GM19193 (cell line): ENCODE results near the gene SPDYA.

Source experiments
- POLR2A ChIP-seq: IDR thresholded peaks from 4 replicates; pipeline ENCODE4 v1.6.1; 2011; ENCODE audit not compliant: insufficient read depth, insufficient read length; ENCODE audit errors: extremely low read depth

Gene SPDYA

DNA sequence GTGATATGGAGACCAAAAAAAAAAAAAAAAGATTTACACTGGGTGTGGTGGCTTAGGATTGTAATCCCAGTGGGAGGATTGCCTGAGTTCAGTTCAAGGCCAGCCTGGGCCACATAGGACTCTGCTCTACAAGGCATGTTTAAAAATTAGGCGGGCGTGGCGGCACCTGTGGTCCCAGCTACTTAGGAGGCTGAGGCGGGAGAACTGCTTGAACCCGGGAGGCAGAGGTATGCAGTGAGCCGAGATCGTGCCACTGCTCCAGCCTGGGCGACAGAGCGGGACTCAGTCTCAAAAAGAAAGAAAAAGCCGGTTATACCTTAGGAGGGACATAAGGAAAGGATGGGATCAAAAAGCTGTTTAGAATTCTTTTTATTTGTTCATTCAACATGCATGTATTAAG lies 707 bp upstream of the SPDYA start:
- no peak for TF ChIP-seq POLR2A

DNA sequence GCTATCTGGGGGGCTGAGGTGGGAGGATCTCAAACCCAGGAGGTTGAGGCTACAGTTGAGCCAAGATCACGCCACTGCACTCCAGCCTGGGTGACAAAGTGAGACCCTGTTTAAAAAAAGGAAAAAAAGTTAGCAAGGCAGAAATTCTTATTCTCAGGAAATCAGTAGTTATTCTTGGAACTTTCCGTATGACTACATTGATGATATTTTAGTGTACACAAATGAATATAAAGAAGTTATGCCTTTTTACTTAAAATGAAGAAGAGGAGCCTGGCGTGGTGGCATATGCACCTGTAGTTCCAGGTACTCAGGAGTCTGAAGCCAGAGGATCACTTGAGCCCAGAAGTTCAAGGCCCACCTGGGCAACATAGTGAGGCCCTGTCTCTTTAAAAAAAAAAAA lies 7.4 kb downstream of the SPDYA start:
- TF ChIP-seq POLR2A, result no peak

DNA sequence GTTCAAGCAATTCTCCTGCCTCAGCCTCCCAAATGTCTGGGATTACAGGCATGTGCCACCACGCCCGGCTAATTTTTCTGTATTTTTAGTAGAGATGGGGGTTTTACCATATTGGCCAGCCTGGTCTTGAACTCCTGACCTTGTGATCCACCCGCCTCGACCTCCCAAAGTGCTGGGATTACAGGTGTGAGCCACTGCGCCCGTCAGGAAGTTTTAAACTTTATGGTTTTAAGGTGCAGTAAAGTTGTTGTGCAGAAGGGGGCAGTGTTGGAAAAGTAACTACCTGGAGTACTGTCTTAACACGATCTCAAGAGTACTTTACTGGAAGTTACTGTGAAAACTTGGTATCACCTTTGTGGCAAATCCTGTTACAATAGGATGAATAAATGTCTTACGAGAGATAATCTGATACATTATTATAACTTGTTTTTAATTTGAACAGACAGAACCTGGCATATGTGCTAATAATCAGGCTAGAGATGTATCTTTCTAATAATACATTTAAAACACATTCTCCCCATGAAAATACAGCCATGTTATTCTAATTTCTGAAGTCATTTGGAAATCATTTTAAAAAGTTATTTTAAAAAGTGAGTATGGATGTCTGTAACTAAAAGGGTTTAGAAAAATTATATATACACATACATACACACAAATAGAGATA lies 10.8 kb downstream of the SPDYA start:
- TF ChIP-seq POLR2A, result no peak

DNA sequence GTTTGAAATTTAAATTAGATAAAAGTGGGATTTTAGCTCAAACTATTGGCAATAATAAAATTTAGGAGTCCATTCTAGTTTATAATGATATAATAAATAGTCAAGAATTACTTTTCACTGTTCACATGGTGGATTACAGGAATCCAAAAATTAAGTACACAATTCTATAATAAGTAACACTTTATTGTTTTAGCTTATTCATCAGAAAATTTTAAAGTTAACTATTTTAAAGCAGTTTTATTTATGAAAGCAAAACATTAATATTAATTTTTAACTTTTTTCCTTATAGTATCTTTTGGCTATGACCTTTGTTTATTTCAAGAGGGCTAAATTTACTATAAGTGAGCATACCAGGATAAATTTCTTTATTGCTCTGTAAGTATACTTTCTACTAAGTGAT lies 11.4 kb downstream of the SPDYA start:
- no peak for TF ChIP-seq POLR2A

DNA sequence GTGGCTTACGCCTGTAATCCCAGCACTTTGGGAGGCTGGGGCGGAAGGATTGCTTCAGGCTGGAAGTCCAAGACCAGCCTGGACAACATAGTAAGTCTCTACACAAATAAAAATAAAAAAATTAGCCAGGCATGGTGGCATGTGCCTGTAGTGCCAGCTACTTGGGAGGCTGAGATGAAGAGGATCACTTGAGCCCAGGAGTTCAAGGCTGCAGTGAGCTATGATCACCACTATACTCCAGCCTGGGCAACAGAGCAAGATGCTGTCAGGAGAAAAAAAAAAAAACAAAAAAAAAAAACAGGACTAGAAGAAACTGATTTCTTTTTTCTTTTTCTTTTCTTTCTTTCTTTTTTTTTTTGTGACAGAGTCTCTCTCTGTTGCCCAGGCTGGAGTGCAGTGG lies 13.6 kb downstream of the SPDYA start:
- no peak for TF ChIP-seq POLR2A

DNA sequence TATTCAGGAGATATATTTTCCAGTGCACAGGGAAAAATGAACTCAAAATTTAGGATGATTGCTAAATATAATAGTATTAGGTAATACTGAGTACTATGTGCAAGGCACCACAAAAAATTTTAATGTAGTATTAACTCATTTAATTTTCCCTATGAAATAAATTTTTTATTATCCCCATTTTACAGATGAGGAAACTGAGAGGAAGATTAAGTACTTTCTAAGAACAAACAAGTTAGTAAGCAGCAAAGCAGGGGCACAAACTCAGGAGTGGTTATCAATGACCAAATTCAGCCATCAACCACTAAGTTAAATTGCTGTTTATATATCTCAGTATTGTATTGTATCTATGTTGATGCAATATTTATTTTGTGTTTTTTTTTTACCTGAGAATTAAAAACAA lies 14.2 kb downstream of the SPDYA start:
- TF ChIP-seq POLR2A, result no peak

DNA sequence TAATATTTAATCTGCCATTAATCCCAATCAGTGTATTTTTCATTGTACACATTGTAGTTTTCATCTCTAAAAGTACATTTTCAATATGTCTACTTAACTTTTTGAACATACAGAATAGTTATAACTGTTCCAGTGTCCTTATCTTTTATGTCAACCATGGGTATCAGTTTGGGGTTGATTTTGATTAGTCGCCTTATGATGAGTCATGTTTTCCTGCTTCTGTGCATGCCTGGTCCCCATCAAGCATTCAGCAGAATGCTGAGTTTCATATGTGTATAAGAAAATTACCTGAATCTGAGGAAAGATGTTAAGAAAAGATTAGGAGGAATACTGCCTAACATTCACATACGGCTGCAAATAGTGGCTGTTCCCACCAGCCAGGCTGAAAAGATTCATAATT lies 17.7 kb downstream of the SPDYA start:
- TF ChIP-seq POLR2A, result no peak

DNA sequence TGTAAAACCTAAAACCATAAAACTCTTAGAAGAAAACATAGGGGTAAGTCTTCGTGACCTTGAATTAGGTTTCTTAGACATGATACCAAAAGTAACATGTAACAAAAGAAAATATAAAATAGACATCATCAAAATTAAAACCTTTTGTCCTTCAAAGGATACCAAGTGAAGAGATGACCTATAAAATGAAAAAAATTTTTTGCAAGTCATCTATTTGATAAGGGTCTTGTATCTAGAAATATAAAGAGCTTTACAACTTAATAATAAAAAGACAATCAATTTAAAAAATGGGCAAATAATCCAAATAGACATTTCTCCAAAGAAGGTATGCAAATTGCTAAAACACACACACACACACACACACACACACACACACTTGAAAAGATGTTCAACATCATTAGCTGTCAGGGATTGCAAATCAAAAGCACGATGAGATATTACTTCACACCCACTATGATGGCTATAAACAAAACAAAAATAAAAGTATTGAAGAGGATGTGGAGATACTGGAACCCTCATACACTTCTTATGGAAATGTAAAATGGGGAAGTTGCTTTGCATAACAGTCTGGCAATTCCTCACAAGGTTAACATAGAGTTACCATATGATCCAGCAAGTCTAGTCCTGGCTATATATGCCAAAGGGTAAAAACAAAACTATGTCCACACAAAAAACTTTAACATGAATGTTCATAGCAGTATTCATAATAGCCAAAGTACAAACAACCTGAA lies 23.3 kb downstream of the SPDYA start:
- TF ChIP-seq POLR2A, result no peak

DNA sequence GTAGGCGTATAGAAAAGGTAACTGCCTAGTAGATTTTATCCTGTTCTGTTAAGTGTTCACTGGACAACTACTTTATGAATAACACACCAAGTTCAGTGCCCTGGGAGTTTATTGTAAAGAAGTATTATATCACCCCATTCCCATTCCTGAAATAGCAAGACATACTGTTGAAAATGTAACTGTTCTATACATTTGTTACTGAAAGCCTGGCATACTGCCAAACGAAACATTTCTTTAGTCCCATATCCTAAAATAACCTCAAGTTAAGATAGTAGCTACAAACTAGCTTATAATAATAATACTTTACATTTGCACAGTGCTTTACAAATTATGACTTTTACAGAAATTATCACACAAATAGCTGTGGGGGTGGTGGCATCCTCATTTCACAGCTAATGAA lies 25.1 kb downstream of the SPDYA start:
- TF ChIP-seq POLR2A, result no peak

DNA sequence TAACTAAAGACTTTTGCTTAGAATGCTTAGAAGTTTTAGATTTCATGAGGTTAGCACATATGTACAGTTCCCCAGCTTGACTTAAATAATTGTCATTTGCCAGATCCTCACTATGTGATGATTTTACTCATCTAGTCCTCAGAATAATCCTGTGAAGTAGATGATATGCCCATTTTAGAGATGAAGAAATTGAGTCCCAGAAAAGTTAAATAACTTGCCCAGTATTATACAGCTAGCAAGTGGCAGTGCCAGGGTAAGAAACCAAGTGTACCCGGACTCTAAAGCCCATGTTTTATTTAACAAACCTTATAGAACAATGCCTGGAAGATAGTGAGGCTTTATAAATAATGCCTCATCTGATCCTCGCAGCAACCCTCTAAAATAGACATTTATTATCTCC lies 28.3 kb downstream of the SPDYA start:
- no peak for TF ChIP-seq POLR2A

DNA sequence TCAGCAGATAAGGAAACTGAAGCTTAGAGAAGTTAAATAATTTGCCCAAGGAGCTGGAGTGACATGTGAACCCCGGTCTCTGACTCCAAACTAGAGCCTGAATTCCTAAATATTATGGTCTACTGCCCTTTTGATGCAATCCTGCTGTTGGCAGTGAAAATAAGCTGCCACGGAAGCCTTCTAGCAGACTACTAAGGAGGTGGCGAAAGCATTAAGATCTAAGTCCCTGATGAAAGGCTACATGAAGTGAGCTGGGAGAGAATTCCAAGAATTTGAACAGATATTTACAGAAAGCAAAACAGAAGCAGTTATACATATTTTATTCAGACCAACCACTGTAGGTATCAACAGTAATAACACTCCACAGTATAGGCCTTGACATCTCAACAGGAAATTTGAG lies 31.4 kb downstream of the SPDYA start:
- no peak for TF ChIP-seq POLR2A

DNA sequence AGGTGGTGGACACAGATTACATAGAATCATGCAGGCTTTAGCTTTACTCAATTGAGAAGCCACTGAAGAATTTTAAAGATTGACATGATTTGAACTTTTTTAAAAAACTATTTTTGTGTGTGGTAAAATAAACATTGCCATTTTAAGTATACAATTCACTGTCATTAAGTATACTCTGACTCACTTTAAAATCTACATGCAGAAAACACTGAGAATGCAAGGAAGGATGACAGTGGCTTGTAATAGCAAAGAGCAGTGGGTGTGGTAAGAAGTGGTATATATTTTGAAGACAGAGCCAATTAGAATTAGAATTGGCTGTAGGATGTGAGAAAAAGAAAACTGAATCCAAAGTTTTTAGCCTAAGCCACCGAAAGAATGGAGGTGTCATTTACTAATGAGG lies 44.6 kb downstream of the SPDYA start:
- no peak for TF ChIP-seq POLR2A

DNA sequence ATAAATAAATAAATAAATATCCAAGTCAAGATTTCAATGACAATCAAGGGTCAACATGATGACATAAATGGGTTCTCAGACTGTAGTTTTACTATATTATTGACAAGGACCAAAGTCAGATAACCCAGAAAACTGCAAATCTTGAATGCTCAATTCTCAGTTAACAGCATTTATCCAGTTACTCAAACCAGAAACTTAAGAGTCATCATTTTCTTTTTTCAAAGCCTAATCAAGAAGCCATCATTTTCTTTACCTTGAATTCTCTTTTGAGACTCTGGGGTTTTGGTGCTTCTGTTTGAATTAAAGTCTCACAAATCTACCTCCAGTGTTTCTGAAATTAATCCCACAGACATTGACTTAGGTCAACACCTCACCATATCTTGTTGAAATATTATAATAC lies 45.3 kb downstream of the SPDYA start:
- no peak for TF ChIP-seq POLR2A

DNA sequence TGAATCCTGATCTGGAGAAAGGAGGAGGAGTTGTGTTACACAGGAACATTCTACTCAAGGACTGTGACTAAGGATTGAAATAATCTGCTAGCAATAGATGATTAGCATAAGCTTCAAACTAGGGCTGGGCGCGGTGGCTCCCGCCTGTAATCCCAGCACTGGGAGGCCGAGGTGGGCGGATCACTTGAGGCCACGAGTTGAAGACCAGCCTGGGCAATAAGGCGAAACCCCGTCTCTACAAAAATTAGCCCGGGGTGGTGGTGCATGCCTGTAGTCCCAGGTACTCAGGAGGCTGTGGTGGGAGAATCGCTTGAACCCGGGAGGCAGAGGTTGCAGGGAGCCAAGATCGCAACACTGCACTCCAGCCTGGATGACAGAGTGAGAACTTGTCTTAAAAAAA lies 58.0 kb downstream of the SPDYA start:
- no peak for TF ChIP-seq POLR2A

DNA sequence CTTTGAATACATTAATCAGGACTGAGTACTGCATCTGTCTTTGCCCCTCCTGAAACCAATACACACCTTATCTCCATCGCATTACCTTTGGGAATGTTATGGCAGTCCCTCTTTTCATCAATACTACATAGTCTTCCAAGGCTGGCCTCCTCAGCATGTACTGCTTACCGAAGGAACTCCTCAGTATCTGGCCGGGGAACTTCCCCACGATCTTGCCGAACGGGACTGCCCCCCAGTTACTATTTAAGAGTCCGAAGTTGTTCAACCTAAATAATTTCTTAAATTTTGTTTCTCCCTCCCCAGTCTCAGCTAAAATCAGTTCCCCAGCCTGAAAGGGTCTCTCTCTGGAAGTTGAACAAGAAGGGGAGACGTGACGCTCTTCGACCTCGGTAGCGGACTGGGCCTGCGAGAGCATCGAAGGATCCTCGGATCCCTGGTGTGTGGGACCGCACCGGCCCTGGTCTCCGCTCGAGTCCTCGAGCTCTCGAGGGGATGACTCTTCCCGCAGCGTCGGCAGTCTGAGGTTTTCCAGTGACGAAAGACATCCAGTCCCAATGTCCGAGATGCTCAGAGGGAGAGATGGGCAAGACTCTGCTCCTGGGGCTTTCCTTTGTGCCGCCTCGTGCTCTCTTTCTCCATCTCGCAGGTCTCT lies 59.0 kb downstream of the SPDYA start:
- no peak for TF ChIP-seq POLR2A
